CD8-positive, alpha-beta memory T cell (primary cell): ENCODE data around the gene DNAJC27. TPM values are rescaled to one million over a fixed set of nuclear protein-coding genes. Genes with fewer than 3 reads are reported as not detected.
"Not testable (repeated sequence)": the region's sequence is repeated elsewhere in the genome, so short reads cannot be mapped to it uniquely, and the experiment has no call there.

Experiments used
- CTCF ChIA-PET: fragments of 350-600 bp; sonication (Branson Sonifier 250); formaldehyde crosslinking; loops from one replicate; lab custom pipeline; 2021; ENCODE audit warnings: antibody characterized with exemption; lab: Charles Lee
- POLR2A ChIA-PET: fragments of 350-600 bp; sonication (Branson Sonifier 250); formaldehyde crosslinking; loops from one replicate; lab custom pipeline; 2021; ENCODE audit warnings: antibody characterized with exemption; lab: Charles Lee
- DNase-seq, 5 donors: peaks; one replicate each; pipeline versions ENCODE4 v3.0.0 to v3.0.0-alpha.2; 2020 to 2022; ENCODE audit warnings: mixed read lengths in 1 of 5
- H3K27ac ChIP-seq: one replicate; pipeline ENCODE4 v1.7.0; 2013; ENCODE audit warnings: low read depth, mild to moderate bottlenecking, low read length, moderate library complexity
- H3K27me3 ChIP-seq: 2 replicates; pipeline ENCODE4 v1.7.0; 2013; ENCODE audit warnings: low read length, mild to moderate bottlenecking; ENCODE audit not compliant: insufficient read depth, poor library complexity, severe bottlenecking
- H3K36me3 ChIP-seq: 2 replicates; pipeline ENCODE4 v1.7.0; 2013; ENCODE audit warnings: mild to moderate bottlenecking, low read length, moderate library complexity; ENCODE audit not compliant: insufficient read depth
- H3K4me1 ChIP-seq: 2 replicates; pipeline ENCODE4 v1.7.0; 2013; ENCODE audit warnings: mild to moderate bottlenecking, low read length, moderate library complexity; ENCODE audit not compliant: insufficient read depth
- H3K4me3 ChIP-seq: 2 replicates; pipeline ENCODE4 v1.7.0; 2013; ENCODE audit warnings: mild to moderate bottlenecking, low read length
- H3K9me3 ChIP-seq: 2 replicates; pipeline ENCODE4 v1.7.0; 2013; ENCODE audit warnings: mild to moderate bottlenecking, low read length
- H3K27ac Mint-ChIP-seq, 8 donors: one replicate each; pipeline ENCODE4 v1.8.0; 2020 to 2021; ENCODE audit warnings: mixed read lengths in 8 of 8, mild to moderate bottlenecking in 6 of 8, inconsistent platforms in 3 of 8, moderate library complexity in 3 of 8
- H3K27me3 Mint-ChIP-seq, 2 donors: one replicate each; pipeline ENCODE4 v1.8.0; 2020 to 2021; ENCODE audit warnings: mixed read lengths in 2 of 2, mild to moderate bottlenecking in 1 of 2, moderate library complexity in 1 of 2
- H3K36me3 Mint-ChIP-seq, 3 donors: one replicate each; pipeline ENCODE4 v1.8.0; 2020 to 2021; ENCODE audit warnings: mixed read lengths in 3 of 3, inconsistent platforms in 1 of 3, mild to moderate bottlenecking in 1 of 3
- H3K4me1 Mint-ChIP-seq, 3 donors: one replicate each; pipeline ENCODE4 v1.8.0; 2020 to 2021; ENCODE audit warnings: mixed read lengths in 3 of 3, inconsistent platforms in 1 of 3, mild to moderate bottlenecking in 1 of 3
- H3K4me3 Mint-ChIP-seq, 7 donors: one replicate each; pipeline ENCODE4 v1.8.0; 2020 to 2021; ENCODE audit warnings: mixed read lengths in 7 of 7, mild to moderate bottlenecking in 6 of 7, moderate library complexity in 4 of 7, inconsistent platforms in 2 of 7
- H3K9me3 Mint-ChIP-seq, 5 donors: one replicate each; pipeline ENCODE4 v1.8.0; 2020 to 2022; ENCODE audit warnings: mixed read lengths in 5 of 5, mild to moderate bottlenecking in 3 of 5, moderate library complexity in 2 of 5, inconsistent platforms in 1 of 5
- polyA plus RNA-seq: library from polyadenylated mRNA; unstranded; fragments of 300-500 nt; fragmentation: Illumina TruSeq; gene quantifications from one replicate; pipeline ENCODE4 v1.2.3, GENCODE V29; 2021
- total RNA-seq, 2 experiments: library from RNA; stranded (reverse); gene quantifications; one replicate each; pipeline ENCODE4 v1.2.3, GENCODE V29; 2021

Gene DNAJC27
- total and polyA plus RNA-seq, 3 experiments from 2014 or later = 2.8 to 4.7 (median 4.4) TPM

GRCh38 chr2:25000036-25000435 lies 28.3 kb upstream of the DNAJC27 start:
- Mint-ChIP-seq H3K4me1 (no peaks in the 10 kb centered on the region), H3K9me3 (no peaks in the 10 kb centered on the region), H3K4me3 (no peak overlapping the region), H3K27me3 (peaks cover 7 to 25% of the 10 kb centered on the region in 2 donors), H3K36me3 (peaks cover 0 to 3% (median 0%) of the 10 kb centered on the region in 3 donors), H3K27ac (no peak overlapping the region)
- H3K4me3 ChIP-seq = no peak overlapping the region
- H3K4me1 ChIP-seq = no peaks in the 10 kb centered on the region
- no peaks in the 10 kb centered on the region for H3K36me3 ChIP-seq
- DNase-seq = no peak
- H3K9me3 ChIP-seq = no peaks in the 10 kb centered on the region
- H3K27ac ChIP-seq = no peak overlapping the region
- ChIA-PET CTCF (no interaction called here), POLR2A (no interaction called here)
- H3K27me3 ChIP-seq = peaks cover 5% of the 10 kb centered on the region

DNA sequence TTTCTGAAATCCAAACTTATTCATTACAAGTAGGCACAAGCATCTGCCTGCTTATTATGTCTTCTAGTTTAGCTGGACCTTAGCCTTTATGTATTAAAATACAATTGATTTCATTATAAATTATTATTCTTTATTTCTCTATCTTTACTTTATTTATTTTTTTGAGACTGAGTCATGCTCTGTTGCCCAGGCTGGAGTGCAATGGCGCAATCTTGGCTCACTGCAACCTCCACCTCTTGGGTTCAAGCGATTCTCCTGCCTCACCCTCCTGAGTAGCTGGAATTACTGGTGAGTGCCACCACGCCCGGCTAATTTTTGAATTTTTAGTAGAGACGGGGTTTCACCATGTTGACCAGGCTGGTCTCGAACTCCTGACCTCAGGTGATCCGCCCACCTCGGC lies 27.3 kb upstream of the DNAJC27 start:
- H3K4me1 Mint-ChIP-seq, H3K4me3 Mint-ChIP-seq, POLR2A ChIA-PET, H3K4me1 ChIP-seq, H3K27ac ChIP-seq, H3K9me3 Mint-ChIP-seq, H3K36me3 ChIP-seq, H3K27ac Mint-ChIP-seq, H3K27me3 ChIP-seq, H3K4me3 ChIP-seq, H3K36me3 Mint-ChIP-seq, CTCF ChIA-PET, H3K9me3 ChIP-seq, DNase-seq: not testable (repeated sequence)
- peaks cover 7 to 25% of the 10 kb centered on the region in 2 donors for H3K27me3 Mint-ChIP-seq

GRCh38 chr2:24994146-24994724 lies 22.5 kb upstream of the DNAJC27 start:
- no peaks in the 10 kb centered on the region for H3K9me3 Mint-ChIP-seq
- ChIA-PET CTCF (interaction anchor here (0.7 kb wide), 1 partner anchor 293 kb away, joined by 3 read pairs; no protein-coding TSS in a partner anchor), POLR2A (no interaction called here)
- H3K4me1 ChIP-seq = no peaks in the 10 kb centered on the region
- H3K4me3 Mint-ChIP-seq = no peak overlapping the region
- H3K36me3 ChIP-seq = no peaks in the 10 kb centered on the region
- H3K27me3 ChIP-seq = no peaks in the 10 kb centered on the region
- H3K27ac Mint-ChIP-seq = no peak overlapping the region
- H3K9me3 ChIP-seq = no peaks in the 10 kb centered on the region
- H3K4me1 Mint-ChIP-seq = no peaks in the 10 kb centered on the region
- no peak overlapping the region for H3K4me3 ChIP-seq
- no peak overlapping the region for H3K27ac ChIP-seq
- no peaks in the 10 kb centered on the region for H3K36me3 Mint-ChIP-seq
- peaks cover 10 to 20% of the 10 kb centered on the region in 2 donors for H3K27me3 Mint-ChIP-seq
- DNase-seq = no peak

DNA sequence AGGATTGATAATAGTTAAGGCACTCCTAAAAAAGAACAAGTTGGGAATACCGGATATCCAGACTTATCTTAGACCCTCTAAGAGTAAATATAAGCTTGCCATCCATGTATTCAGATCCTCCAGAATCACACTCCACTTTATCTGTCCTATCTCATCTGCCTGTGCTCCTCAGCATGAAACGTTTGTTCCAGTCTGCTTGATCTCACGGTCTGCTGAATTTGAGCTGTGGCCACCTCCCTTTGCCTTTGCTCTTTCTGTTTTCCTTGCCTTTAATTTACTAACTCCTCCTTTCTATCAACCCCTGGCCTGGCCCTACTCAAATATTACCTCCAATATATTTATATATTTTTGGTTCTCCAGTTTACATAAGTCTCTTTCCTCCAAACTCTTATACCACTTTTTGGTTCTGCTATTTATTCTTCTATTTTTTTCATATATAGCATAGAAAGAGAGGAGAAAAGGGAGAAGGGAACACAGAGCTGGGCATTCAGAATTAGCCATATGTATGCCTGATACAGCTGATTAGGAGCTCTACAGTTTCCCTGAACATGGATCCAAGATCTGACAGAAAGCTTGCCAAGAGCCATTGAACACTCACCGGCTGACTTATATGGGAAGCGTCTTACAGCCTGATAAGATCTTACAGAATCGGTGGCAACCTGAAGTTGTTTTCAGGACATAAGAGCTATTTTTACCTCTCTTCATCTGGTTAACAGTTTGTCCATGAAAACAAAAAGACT lies 21.8 kb upstream of the DNAJC27 start:
- Mint-ChIP-seq H3K4me1 (no peaks in the 10 kb centered on the region), H3K27ac (no peak overlapping the region), H3K27me3 (peaks cover 10 to 20% of the 10 kb centered on the region in 2 donors), H3K36me3 (no peaks in the 10 kb centered on the region), H3K9me3 (no peaks in the 10 kb centered on the region), H3K4me3 (no peak overlapping the region)
- H3K9me3 ChIP-seq = no peaks in the 10 kb centered on the region
- no peaks in the 10 kb centered on the region for H3K4me1 ChIP-seq
- no peak overlapping the region for H3K27ac ChIP-seq
- ChIA-PET CTCF (interaction anchor here (0.7 kb wide), 2 partner anchors 42 to 136 kb away, joined by 3 read pairs; no protein-coding TSS in a partner anchor), POLR2A (no interaction called here)
- no peaks in the 10 kb centered on the region for H3K36me3 ChIP-seq
- H3K4me3 ChIP-seq = no peak overlapping the region
- H3K27me3 ChIP-seq = no peaks in the 10 kb centered on the region
- DNase-seq = no peak

GRCh38 chr2:24986372-24986771 lies 14.6 kb upstream of the DNAJC27 start:
- no peak overlapping the region for H3K27ac ChIP-seq
- Mint-ChIP-seq H3K36me3 (peaks cover 0 to 4% (median 0%) of the 10 kb centered on the region in 3 donors), H3K9me3 (no peaks in the 10 kb centered on the region), H3K27ac (no peak overlapping the region), H3K4me3 (no peak overlapping the region), H3K27me3 (peaks cover 4 to 29% of the 10 kb centered on the region in 2 donors), H3K4me1 (no peaks in the 10 kb centered on the region)
- H3K9me3 ChIP-seq = no peaks in the 10 kb centered on the region
- no peak overlapping the region for H3K4me3 ChIP-seq
- no peaks in the 10 kb centered on the region for H3K4me1 ChIP-seq
- ChIA-PET CTCF (interaction anchor here (2.1 kb wide), 1 partner anchor 11 kb away, joined by 6 read pairs; no protein-coding TSS in a partner anchor), POLR2A (no interaction called here)
- H3K36me3 ChIP-seq = no peaks in the 10 kb centered on the region
- no peak for DNase-seq
- no peaks in the 10 kb centered on the region for H3K27me3 ChIP-seq

GRCh38 chr2:24985511-24985910 lies 13.8 kb upstream of the DNAJC27 start:
- H3K36me3 ChIP-seq = no peaks in the 10 kb centered on the region
- H3K27ac ChIP-seq = no peak overlapping the region
- no peak overlapping the region for H3K4me3 Mint-ChIP-seq
- H3K4me3 ChIP-seq = no peak overlapping the region
- H3K27ac Mint-ChIP-seq = no peak overlapping the region
- no peaks in the 10 kb centered on the region for H3K9me3 Mint-ChIP-seq
- H3K4me1 Mint-ChIP-seq = no peaks in the 10 kb centered on the region
- H3K27me3 Mint-ChIP-seq = peaks cover 3 to 24% of the 10 kb centered on the region in 2 donors
- H3K9me3 ChIP-seq = no peaks in the 10 kb centered on the region
- H3K4me1 ChIP-seq = no peaks in the 10 kb centered on the region
- ChIA-PET CTCF (interaction anchor here (2.1 kb wide), 1 partner anchor 10 kb away, joined by 6 read pairs; no protein-coding TSS in a partner anchor), POLR2A (no interaction called here)
- H3K27me3 ChIP-seq = no peaks in the 10 kb centered on the region
- peaks cover 0 to 4% (median 0%) of the 10 kb centered on the region in 3 donors for H3K36me3 Mint-ChIP-seq
- no peak for DNase-seq

DNA sequence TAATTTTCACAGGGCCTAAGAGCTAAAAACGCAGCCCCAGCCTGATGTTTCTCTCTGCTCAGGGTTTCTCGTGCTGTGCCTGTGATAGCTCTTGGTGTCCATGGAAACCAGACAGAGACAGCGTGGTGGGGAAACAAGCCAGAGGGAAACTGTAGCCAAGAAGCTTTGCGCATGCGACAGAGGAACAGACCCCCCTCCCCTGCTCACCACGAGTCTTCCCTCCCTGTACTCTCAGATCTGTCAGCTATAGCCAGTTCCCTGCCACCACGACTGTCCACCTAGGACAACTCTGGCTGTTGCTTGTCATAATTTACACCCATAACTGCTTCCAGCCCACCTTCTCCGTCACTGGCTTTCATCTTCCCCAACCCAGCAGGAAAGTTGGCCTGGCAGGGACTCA lies 13.2 kb upstream of the DNAJC27 start:
- Histone ChIP-seq H3K27me3 (no peaks in the 10 kb centered on the region), H3K4me3 (no peak overlapping the region), H3K36me3 (no peaks in the 10 kb centered on the region), H3K27ac (no peak overlapping the region), H3K4me1 (no peaks in the 10 kb centered on the region), H3K9me3 (no peaks in the 10 kb centered on the region)
- Mint-ChIP-seq H3K4me1 (no peaks in the 10 kb centered on the region), H3K4me3 (no peak overlapping the region), H3K27ac (no peak overlapping the region), H3K9me3 (no peaks in the 10 kb centered on the region), H3K27me3 (peaks cover 3 to 19% of the 10 kb centered on the region in 2 donors), H3K36me3 (peaks cover 0 to 4% (median 2%) of the 10 kb centered on the region in 3 donors)
- ChIA-PET CTCF (interaction anchor here (2.1 kb wide), 1 partner anchor 9 kb away, joined by 6 read pairs; no protein-coding TSS in a partner anchor), POLR2A (no interaction called here)
- no peak for DNase-seq

- H3K27ac Mint-ChIP-seq = peak overlapping the region in 1 of 8 donors; percentile 38
- ChIA-PET CTCF (interaction anchor here (1.2 kb wide), 1 partner anchor 9 kb away, joined by 4 read pairs; no protein-coding TSS in a partner anchor), POLR2A (no interaction called here)
Observed at GRCh38 chr2:24981411-24982136, 9.8 kb upstream of the DNAJC27 start.

More at GRCh38 chr2:24981411-24982136, 9.8 kb upstream of the DNAJC27 start:
- Mint-ChIP-seq H3K4me1 (no peaks in the 10 kb centered on the region), H3K9me3 (no peaks in the 10 kb centered on the region), H3K4me3 (no peak overlapping the region), H3K36me3 (peaks cover 0 to 5% (median 0%) of the 10 kb centered on the region in 3 donors), H3K27me3 (peaks cover 3 to 12% of the 10 kb centered on the region in 2 donors)
- H3K4me3 ChIP-seq = no peak overlapping the region
- no peaks in the 10 kb centered on the region for H3K36me3 ChIP-seq
- no peaks in the 10 kb centered on the region for H3K9me3 ChIP-seq
- no peaks in the 10 kb centered on the region for H3K27me3 ChIP-seq
- H3K4me1 ChIP-seq = no peaks in the 10 kb centered on the region
- no peak for DNase-seq
- H3K27ac ChIP-seq = no peak overlapping the region
